Cardiac septum (tissue), 1 donor: ENCODE data around the gene PCDHGB4. TPM values are rescaled to one million over a fixed set of nuclear protein-coding genes. Genes with fewer than 3 reads are reported as not detected.
"Not testable (repeated sequence)": the region's sequence is repeated elsewhere in the genome, so short reads cannot be mapped to it uniquely, and the experiment has no call there.

Experiments
- DNase-seq: peaks from one replicate; pipeline ENCODE4 v3.0.0-alpha.2; 2020; ENCODE audit warnings: low spot score
- intact Hi-C: fragments of 100-400 bp; cut with DNase I; formaldehyde crosslinking; loops from one replicate; pipeline ENCODE4 v1.14.0; 2022
- long read RNA-seq: library from polyadenylated mRNA; unstranded; transcript quantifications from one replicate; pipeline ENCODE4 v2.0.0, GENCODE V29; 2021
- total RNA-seq: library from RNA; stranded (reverse); fragmentation: NEBNext Ultra II Directional; extraction: Animal tissue kit (Norgen Biotek cat#: 25700); gene quantifications from one replicate; pipeline ENCODE4 v1.2.1, GENCODE V29; 2021
- donor health status: DM: no; HTN: no; CAD: no.

PCDHGB4 gene
- 12.5 TPM for total RNA-seq
- long read RNA-seq, result 0 reads

DNA sequence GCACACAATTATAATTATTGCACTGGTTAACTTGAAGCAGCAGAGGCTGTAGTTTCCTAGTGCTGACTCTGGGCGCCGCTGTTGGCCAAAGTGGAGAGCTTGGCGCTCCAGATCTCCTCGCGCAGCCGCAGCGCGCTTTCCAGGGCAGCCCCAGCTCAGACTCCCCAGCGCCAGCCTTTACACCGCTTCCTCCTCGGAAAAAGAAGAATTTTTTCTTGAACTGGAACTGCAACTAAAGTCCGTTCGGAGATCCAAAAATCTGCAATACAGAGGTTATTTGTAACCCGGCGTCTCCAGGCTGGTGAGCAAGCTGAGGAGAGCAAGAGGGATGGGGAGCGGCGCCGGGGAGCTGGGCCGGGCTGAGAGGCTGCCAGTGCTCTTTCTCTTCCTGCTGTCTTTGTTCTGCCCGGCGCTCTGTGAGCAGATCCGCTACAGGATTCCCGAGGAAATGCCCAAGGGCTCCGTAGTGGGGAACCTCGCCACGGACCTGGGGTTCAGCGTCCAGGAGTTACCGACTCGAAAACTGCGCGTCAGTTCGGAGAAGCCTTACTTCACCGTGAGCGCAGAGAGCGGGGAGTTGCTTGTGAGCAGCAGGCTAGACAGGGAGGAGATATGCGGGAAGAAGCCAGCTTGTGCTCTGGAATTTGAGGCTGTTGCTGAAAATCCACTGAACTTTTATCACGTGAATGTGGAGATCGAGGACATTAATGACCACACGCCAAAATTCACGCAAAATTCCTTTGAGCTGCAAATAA, at the start of gene PCDHGB4:
PCDHGB4 (plus strand) TSS at position 142 of the 755 bp plus-strand sequence; CDS start at position 329, 187 bp downstream.
- DNase-seq, intact Hi-C loops: not testable (repeated sequence)

DNA sequence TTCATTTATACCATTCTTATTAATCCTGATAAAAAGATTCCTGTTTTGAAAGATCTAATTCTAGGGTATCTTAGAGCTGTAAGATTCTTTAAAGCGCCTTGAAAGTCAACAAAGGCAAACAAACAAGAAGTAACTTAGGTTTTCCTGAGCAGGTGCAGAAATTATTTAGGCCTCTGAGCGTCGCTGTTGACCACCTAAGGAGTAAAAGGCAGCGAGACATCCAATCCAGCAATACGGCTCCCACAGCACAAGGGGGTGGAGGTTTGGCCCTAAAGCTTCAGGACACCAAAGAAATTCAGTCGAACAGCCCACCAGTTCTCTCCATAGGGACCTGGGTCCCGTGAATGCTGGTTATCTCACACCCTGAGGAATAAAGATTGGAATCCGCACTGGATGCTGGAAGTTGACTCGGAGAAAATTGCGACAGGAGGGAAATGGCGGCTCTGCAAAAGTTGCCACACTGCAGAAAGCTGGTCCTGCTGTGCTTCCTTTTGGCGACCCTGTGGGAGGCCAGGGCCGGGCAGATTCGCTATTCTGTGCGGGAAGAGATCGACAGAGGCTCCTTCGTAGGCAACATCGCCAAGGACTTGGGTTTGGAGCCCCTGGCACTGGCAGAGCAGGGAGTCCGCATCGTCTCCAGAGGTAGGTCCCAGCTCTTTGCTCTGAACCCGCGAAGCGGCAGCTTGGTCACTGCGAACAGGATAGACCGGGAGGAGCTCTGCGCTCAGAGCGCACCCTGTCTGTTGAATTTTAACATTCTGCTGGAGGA, 48.8 kb upstream of the PCDHGB4 start, which contains the start of gene PCDHGA2:
PCDHGA2 (plus strand) TSS at position 223 of the 769 bp plus-strand sequence.
- no peak for DNase-seq

DNA sequence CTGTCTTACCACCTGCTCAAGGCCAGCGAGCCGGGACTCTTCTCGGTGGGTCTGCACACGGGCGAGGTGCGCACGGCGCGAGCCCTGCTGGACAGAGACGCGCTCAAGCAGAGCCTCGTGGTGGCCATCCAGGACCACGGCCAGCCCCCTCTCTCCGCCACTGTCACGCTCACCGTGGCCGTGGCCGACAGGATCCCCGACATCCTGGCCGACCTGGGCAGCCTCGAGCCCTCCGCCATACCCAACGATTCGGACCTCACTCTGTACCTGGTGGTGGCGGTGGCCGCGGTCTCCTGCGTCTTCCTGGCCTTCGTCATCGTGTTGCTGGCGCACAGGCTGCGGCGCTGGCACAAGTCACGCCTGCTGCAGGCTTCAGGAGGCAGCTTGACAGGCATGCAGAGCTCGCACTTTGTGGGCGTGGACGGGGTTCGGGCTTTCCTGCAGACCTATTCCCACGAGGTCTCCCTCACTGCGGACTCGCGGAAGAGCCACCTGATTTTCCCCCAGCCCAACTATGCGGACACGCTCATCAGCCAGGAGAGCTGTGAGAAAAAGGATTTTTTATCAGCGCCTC, 46.6 kb upstream of the PCDHGB4 start:
- intact Hi-C loops, DNase-seq: not testable (repeated sequence)

More for the DNA sequence above, 48.8 kb upstream of the PCDHGB4 start, which contains the start of gene PCDHGA2:
- intact Hi-C loops, result no loop called here

DNA sequence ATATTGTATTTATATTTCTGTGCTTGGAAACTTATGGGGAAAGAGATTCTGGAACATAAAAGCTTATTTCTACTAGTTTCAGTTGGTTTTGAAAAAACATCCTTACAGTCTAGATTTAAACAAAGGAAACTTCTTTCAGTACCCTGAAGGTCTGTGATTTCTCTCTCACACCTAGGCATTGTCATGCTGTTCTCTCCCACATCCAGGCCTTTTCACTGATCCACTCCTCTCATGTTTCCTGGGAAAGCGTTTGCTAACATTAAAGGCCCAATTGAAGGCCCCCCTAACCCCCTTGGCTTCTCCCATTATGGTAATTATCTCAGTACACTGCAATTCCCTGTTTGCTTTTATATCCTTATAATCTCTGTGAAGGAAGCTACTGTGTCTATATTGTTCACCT, 44.7 kb upstream of the PCDHGB4 start:
- DNase-seq, result no peak
- intact Hi-C loops, result loop anchor here (2.0 kb wide), 1 partner anchor 218 kb away; no protein-coding TSS in a partner anchor

DNA sequence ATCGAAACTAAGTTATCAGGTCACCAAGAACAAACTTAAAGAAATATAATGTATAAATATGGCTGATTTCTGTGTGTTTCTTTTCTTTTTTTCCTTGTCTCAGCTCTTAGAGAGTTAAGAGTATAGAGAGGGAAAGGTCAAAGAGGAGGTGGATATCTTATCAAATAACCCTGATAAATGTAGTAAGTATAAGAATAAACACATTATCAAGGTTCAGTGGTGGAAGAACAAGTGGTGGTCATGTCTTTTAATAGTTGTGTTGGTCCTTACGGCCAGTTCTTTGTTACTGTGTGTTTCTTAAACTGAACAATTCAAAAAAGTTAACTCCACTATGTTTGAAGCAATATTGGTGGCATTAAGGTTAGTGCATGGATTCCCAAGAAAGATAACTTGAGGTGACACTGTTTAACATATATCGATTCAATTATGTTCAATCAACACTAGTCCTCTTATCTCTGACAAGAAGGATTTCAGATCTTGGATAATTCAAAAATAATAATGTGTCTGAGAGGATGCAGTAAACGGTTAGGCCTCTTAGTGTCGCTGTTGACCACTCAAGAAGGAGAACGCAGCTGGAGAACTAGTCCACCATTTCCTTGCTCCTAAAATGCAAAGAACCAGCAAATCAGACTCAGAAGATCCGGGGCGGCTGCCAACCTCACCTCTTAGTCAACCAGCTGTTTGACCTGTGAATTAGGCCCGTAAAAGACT, 44.1 kb upstream of the PCDHGB4 start, which contains the start of gene PCDHGA3:
PCDHGA3 (plus strand) TSS at position 588 of the 711 bp plus-strand sequence. CDS start 205 bp downstream, outside the sequence.
- DNase-seq, result no peak
- intact Hi-C loops, result loop anchor here (2.0 kb wide), 1 partner anchor 217 kb away; no protein-coding TSS in a partner anchor

DNA sequence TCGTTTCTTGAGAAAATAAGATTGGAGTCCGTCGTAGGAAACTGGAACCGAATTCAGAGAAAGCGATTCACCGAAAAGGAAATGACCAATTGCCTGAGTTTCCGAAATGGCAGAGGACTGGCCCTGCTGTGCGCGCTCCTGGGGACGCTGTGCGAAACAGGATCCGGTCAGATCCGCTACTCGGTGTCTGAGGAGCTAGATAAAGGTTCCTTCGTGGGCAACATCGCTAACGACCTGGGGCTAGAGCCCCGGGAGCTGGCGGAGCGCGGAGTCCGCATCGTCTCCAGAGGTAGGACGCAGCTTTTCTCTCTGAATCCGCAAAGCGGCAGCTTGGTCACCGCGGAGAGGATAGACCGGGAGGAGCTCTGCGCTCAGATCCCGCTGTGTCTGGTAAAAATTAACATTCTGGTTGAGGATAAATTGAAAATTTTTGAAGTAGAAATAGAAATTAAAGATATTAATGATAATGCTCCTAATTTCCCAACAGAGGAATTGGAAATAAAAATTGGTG, 43.5 kb upstream of the PCDHGB4 start:
- no peak for DNase-seq
- intact Hi-C loops, result loop anchor here (2.0 kb wide), 1 partner anchor 217 kb away; no protein-coding TSS in a partner anchor

DNA sequence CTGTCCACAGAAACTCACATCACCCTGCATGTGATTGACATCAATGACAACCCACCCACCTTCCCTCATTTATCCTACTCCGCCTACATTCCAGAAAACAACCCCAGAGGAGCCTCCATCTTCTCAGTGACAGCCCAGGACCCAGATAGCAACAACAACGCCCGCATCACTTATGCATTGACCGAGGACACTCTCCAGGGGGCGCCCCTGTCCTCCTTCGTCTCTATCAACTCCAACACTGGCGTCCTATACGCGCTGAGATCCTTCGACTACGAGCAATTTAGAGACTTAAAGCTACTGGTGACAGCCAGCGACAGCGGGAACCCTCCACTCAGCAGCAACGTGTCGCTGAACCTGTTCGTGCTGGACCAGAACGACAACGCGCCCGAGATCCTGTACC, 42.2 kb upstream of the PCDHGB4 start:
- intact Hi-C loops, result no loop called here

DNA sequence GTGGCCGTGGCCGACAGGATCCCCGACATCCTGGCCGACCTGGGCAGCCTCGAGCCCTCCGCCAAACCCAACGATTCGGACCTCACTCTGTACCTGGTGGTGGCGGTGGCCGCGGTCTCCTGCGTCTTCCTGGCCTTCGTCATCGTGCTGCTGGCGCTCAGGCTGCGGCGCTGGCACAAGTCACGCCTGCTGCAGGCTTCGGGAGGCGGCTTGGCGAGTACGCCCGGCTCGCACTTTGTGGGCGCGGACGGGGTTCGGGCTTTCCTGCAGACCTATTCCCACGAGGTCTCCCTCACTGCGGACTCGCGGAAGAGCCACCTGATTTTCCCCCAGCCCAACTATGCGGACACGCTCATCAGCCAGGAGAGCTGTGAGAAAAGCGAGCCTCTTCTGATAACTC, 41.5 kb upstream of the PCDHGB4 start:
- intact Hi-C loops, result not testable (repeated sequence)

More for the DNA sequence above, 42.2 kb upstream of the PCDHGB4 start:
- no peak for DNase-seq

DNA sequence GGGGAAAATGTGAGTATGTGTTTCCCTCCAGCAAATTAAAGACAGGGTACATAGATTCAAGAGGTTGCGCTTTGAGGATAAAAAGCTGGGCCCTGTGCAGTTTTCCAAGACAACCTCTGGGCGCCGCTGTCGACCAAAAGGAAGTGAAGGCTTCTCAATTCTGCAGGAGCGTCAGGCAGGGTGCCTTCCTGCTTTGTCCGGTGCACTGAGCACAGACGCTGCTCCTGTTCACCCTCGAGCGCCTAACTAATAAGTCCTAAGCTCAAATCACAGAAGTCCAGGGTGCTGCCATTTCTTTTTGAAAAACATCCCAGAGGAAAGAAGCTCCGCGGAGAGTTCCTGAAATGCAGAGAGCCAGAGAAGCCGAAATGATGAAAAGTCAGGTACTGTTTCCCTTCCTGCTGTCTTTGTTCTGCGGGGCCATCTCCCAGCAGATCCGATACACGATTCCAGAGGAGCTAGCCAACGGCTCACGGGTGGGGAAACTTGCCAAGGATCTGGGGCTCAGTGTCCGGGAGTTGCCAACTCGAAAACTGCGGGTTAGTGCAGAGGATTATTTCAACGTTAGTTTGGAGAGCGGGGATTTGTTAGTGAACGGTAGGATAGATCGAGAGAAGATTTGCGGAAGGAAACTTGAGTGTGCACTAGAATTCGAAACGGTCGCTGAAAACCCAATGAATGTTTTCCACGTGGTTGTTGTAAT, 37.4 kb upstream of the PCDHGB4 start, which contains the start of gene PCDHGB1:
PCDHGB1 (plus strand) TSS at position 183 of the 703 bp plus-strand sequence; CDS start at position 345, 162 bp downstream.
- intact Hi-C loops, result no loop called here

More for the DNA sequence above, 41.5 kb upstream of the PCDHGB4 start:
- DNase-seq, result not testable (repeated sequence)

DNA sequence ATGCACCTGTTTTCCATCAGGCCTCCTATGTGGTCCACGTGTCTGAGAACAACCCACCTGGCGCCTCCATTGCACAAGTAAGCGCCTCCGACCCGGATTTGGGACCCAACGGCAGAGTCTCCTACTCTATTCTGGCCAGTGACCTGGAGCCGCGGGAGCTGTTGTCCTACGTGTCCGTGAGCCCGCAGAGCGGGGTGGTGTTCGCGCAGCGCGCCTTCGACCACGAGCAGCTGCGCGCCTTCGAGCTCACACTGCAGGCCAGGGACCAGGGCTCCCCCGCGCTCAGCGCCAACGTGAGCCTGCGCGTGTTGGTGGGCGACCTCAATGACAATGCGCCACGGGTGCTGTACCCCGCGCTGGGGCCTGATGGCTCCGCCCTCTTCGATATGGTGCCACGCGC, 35.9 kb upstream of the PCDHGB4 start:
- no peak for DNase-seq
- intact Hi-C loops, result no loop called here

More for the DNA sequence above, 37.4 kb upstream of the PCDHGB4 start, which contains the start of gene PCDHGB1:
- no peak for DNase-seq

DNA sequence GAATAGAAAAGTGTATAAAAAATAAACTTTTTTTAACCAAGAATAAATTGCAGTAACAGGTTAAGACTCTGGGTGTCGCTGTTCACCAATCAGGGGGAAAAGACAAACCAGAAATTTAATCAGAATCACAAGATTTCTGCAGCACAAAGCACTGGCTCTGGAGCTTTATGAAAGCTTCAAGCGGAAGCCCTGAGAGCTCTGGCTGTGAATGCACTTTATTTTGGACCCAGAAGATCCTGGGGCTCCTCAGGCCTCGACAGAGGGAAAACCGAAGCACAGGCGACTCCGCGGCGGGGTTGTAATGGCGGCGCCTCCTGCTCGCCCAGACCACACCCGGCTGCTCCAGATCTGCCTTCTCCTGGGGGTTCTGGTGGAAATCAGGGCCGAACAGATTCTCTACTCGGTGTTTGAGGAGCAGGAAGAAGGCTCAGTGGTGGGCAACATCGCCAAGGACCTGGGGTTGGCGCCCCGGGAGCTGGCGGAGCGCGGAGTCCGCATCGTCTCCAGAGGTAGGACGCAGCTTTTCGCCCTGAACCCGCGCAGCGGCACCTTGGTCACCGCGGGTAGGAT, 32.5 kb upstream of the PCDHGB4 start, which contains the start of gene PCDHGA4:
PCDHGA4 (plus strand) TSS at position 122 of the 570 bp plus-strand sequence; CDS start at position 209, 87 bp downstream.
- intact Hi-C loops, result loop anchor here (5.0 kb wide), 1 partner anchor 47 kb away; the partner anchor contains the start of gene PCDHGA9
- DNase-seq, result no peak

DNA sequence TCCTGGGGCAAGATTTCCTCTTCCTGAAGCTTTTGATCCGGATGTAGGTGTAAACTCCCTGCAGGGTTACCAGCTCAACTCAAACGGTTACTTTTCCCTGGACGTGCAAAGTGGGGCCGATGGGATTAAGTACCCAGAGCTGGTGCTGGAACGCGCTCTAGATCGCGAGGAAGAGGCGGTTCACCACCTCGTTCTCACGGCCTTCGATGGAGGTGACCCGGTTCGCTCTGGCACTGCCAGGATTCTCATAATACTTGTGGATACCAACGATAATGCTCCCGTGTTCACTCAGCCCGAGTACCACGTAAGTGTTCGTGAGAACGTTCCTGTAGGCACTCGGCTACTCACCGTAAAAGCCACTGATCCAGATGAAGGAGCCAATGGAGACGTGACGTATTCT, 31.9 kb upstream of the PCDHGB4 start:
- intact Hi-C loops, result loop anchor here (5.0 kb wide), 1 partner anchor 47 kb away; the partner anchor contains the start of gene PCDHGA9

DNA sequence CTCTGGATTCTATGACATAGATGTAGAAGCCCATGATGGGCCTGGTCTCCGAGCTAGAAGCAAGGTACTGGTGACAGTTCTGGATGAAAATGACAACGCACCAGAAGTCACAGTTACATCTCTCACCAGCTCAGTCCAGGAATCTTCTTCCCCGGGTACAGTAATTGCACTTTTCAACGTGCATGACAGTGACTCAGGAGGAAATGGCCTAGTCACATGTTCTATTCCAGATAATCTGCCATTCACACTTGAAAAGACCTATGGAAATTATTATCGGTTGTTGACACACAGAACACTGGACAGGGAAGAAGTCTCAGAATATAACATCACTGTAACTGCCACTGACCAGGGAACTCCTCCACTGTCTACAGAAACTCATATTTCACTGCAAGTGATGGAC, 31.4 kb upstream of the PCDHGB4 start:
- DNase-seq, result no peak
- intact Hi-C loops, result loop anchor here (5.0 kb wide), 1 partner anchor 46 kb away; the partner anchor contains the start of gene PCDHGA9

More for the DNA sequence above, 31.9 kb upstream of the PCDHGB4 start:
- DNase-seq, result no peak

DNA sequence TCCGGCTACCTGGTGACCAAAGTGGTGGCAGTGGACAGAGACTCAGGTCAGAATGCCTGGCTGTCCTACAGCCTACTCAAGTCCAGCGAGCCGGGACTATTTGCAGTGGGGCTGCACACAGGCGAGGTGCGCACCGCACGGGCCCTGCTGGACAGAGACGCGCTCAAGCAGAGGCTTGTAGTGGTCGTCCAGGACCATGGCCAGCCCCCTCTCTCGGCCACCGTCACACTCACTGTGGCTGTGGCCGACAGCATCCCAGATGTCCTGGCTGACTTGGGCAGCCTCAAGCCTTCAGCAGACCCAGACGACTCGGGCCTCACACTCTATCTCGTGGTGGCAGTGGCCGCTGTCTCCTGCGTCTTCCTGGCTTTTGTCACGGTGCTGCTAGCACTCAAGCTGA, 30.5 kb upstream of the PCDHGB4 start:
- DNase-seq, result peak; percentile 71
- intact Hi-C loops, result loop anchor here (5.0 kb wide), 1 partner anchor 45 kb away; the partner anchor contains the start of gene PCDHGA9

DNA sequence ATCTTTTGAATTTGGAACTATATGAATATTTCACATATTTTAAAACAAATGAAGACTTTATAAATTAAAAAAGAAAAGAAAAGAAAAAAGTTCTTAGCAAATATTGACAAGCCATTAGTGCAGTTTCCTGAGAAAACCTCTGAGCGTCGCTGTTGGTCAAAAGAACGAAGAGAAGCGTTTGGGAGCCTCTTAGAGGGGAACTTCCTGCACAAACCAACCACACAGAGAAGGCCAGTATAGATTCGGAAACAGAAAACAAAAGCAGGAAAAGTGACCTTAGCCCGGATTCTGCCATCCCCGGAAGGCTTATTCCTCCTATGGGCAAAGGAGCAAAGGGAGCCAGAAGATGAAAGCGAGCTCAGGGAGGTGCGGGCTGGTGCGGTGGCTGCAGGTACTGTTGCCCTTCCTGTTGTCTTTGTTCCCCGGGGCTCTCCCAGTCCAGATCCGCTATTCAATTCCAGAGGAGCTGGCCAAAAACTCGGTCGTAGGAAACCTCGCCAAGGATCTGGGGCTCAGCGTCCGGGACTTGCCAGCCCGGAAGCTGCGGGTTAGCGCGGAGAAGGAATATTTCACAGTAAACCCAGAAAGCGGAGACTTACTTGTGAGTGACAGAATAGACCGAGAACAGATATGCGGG, 27.6 kb upstream of the PCDHGB4 start, which contains the start of gene PCDHGB2:
PCDHGB2 (plus strand) TSS at position 205 of the 637 bp plus-strand sequence; CDS start at position 347, 142 bp downstream.
- peak; percentile 49 for DNase-seq
- intact Hi-C loops, result loop anchor here (5.0 kb wide), 1 partner anchor 42 kb away; the partner anchor contains the start of gene PCDHGA9

DNA sequence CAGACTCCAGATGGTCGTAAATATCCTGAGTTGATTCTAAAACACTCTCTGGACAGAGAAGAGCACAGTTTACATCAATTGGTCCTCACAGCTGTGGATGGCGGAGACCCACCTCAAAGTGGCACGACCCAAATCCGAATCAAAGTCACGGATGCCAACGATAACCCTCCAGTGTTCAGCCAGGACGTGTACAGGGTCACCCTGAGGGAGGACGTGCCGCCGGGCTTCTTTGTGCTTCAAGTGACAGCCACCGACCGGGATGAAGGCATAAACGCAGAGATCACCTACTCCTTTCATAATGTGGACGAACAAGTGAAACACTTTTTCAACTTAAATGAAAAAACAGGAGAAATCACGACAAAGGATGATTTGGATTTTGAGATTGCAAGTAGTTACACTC, 26.8 kb upstream of the PCDHGB4 start:
- intact Hi-C loops, result no loop called here

DNA sequence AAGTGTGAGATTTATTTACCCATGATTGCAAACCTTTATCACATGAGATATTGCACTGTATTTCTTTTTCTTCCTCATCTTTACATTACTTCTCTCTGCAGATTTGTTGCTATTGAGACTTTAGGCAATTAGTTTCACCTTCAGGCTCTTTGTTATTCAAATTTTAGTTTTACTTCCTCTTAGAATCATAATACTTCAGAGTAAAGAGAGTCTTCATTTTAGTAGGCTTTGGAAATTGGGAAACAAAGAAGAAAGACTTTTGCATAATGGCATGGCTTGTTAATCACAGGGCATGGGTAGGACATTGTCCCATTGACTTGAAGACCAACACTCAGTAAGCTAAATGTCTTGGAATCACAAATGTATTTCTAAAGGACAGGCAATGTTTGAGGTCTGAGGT, 24.8 kb upstream of the PCDHGB4 start:
- no peak for DNase-seq
- intact Hi-C loops, result no loop called here

More for the DNA sequence above, 26.8 kb upstream of the PCDHGB4 start:
- DNase-seq, result no peak
